Stimulated activated CD8-positive, alpha-beta memory T cell treated with anti-CD3 and anti-CD28 coated beads, Interleukin-7, amount 100 ng/mL, for 48 hours (primary cell): ENCODE results near the gene PTX3.

ENCODE experiments used
- DNase-seq, 2 donors: peaks; one replicate each; pipeline ENCODE4 v3.0.0-alpha.2; 2020; ENCODE audit warnings: low read depth in 1 of 2; ENCODE audit errors: extremely low read depth in 1 of 2

PTX3 gene

DNA sequence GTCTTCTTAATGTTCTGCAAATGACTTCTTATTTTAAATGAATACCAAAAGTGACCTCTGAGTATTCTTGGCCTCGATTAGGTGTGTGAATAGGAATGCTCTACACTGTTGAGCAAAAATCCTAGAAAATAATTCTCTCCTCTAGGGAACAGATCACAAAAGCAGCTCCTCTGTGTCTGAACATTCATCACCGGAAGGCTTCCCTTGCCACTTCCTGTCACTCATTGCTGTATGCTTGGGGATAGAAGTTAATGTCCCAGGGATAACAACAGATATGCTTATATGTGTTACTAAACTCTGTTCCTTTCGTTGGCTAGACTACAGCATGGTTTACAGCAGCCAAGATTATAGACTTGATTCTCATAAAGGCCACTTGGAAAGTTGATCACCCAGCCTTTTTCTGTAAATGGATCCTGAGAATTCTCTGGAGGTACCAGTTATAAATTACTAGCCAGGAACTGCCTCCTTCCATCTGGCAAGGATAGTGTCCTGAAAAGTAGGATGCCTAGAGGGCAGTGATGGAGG is 16.0 kb upstream of the PTX3 start:
- no peak for DNase-seq

DNA sequence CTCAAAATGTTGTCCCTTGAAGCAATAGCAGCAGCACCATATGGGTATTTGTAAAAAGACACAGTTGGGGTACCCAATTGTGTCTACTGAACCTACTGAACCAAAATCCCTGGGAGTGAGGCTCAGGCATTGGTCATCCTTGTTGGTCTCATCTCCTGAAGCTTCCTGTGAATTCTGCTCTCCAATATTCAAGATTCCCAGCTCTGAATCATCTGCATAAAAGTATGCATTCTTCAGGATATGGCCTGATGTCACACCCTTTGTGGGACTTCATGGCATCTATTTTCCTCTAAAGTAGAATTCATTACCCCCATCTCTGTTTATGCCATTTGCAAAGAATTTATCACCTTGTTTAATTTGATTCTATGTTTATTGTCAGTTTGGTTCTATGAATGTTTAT is 13.3 kb upstream of the PTX3 start:
- DNase-seq = no peak

DNA sequence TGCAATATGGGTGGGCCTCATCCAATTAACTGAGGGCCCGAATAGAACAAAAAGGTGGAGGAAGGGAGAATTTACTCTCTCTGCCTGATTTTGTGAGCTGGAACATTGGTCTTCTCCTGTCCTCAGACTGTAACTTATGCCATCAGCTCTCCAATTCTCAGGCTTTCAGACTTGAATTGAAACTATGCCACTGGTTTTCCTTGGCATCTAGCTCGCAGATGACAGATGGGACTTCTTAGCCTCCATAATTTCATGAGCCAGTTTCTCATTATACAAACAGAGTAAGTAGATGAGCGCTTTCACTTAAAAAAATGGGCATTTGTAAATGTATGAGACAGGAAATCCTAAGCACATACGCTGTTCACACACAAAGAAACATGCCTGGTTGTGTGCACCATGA is 8.7 kb upstream of the PTX3 start:
- DNase-seq = no peak

DNA sequence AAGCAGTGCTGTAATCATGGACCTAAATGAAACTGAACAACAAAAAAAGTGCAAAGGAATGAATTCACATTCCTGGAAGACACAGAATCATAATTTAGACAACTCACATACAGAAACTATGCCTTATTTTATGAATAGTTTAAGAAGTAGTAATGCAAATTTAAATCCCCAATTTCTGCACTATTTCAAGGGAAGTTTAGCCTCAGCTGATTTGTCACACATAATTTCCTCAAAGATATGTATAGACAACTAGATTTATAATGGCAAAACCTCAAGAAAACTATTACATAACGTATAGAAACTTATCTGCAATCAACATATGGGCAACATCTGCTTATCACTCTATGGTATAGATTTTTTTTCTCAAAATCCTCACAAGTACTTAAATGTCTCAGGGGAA is 7.8 kb upstream of the PTX3 start:
- no peak for DNase-seq

DNA sequence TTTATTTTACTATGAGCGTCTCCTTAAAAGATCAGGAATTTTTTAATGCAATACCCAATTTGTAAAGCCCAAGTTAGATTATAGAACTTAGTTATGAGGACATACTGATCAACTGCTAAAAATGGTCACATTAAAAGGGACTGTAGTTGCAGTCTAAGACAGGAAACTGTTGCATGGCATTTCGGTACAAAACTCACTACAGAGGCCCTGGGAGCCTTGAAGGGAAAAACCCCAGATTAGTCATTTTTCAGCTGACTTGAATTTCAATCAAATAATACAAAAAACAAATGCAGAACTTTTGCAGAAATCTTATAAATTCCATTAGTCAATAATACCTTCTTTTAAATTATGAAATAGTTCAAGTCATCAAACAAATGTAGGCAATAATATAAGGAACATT is 6.9 kb upstream of the PTX3 start:
- no peak for DNase-seq

DNA sequence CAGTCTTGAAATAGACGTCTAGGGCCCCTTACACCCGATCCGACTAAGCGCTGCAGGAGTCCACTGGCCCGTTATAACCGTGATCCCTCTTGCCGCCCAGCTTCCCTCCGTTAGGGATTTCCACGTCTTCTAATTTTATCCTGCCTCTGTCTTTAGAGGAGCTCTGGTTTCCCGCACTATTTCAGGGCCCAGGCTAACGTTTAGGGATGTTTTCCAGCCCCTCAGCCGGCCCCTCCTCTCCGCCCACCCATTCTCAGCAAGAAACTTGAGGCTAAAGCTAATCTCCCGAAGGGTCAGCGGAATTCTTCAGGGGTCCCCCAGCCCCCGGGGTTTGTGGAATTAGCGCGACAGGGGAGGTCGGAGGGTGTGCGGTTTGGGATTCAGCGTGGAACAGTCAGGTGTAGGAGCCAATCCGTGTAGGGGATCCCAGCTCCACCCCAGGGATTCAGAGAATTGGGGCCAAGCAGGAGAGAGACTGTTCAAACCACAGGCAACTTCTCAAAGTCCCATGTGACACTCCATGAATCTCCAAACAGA is 1.6 kb downstream of the PTX3 start:
- no peak for DNase-seq

DNA sequence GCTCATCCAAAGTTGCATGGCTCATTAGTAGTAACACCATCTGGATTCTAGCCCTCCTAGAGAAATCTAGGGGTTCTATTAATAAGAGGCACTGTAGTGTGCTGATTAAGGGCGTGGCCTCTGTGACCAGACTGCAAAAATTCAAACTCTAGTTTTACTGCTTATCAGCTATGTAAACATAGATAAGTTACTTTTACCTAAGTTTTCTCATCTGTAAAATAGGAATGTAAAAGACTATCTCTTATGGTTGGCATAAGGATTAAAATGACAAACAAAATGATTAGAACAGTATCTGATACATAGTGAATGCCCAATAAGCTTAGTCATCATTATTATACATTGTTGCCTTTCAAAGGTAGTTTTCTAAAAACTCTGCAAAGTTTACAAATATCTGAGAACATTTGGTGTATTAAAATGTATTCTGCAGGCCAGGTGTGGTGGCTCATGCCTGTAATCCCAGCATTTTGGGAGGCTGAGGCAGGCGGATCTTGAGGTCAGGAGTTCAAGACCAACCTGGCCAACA is 4.5 kb downstream of the PTX3 start:
- DNase-seq = no peak

DNA sequence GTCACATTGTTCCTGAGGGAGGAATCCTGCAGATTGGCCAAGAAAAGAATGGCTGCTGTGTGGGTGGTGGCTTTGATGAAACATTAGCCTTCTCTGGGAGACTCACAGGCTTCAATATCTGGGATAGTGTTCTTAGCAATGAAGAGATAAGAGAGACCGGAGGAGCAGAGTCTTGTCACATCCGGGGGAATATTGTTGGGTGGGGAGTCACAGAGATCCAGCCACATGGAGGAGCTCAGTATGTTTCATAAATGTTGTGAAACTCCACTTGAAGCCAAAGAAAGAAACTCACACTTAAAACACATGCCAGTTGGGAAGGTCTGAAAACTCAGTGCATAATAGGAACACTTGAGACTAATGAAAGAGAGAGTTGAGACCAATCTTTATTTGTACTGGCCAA is 6.1 kb downstream of the PTX3 start:
- no peak for DNase-seq

DNA sequence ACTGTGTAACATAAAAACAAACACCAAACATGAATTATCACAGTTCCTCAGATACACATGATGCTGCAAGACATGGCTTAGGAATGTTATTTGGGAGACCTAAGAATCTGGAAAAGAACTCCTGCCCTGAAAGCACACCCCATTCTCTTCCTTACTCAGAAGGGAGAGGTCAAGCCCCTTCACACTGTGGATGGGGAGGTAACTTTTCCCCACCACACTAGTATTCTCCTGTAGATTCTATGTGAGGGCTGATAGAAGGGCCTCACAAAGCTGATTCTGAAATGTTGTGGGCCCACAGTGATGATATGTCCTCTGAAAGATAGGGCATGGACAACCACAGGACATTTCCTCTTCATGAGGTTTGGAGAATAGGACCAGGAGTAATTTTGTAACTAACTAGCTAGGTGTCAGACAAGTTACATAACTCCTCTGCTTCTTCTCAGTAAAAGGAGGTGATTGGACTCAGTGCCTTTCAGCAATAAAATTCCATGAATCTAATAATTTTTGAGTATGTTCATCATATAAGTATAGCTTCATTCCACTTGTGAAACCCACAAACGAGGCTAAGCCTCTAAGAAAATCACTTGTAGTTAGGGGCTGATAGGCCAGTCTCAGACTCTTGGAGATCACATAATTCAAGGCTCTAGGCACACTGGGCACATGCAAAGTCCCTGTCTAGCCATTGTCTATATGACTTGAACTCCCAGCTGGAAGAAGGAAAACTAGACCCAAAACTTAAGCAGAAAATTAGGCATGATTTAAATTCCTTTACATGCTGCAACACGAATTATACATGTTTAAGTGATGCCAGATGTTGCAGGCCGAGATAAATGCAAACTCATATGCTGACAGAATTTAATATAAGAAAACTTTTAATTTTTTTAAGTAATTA is 7.5 kb downstream of the PTX3 start:
- no peak for DNase-seq

DNA sequence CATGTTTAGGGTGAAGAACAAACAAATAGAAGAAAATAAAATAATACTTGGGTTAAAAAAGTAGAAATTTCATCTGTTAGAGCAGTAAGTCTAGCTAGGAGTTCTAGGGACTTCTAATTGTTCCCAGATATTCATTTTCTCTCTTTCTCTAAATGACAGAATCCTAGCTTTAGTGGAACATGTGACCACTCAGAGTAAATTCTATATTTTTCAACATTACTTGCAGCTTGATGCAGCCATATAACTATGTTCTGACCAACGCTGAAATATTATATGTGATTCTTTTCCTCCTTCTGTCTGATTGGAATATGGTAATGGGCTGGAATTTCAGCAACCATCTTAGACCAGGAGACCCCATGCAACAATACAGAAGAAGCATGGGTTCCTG is 8.1 kb downstream of the PTX3 start:
- DNase-seq = no peak

DNA sequence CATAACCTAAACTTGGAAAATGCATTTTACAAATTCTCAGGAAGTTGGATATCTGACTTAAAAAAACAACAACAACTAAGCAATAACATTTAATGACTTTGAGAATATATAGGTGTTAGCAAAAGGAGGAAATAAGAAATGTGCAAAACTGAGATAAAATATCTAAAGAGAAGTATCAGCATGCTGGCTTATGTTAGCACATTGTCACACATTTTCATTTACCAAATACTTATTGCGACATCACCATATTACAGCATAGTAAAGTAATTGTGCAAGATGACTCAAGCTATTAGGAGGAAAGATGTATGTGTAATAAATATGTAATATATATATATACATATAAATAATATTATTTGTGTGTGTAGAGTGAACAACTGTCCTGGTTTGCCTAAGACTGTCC is 9.2 kb downstream of the PTX3 start:
- DNase-seq = no peak

DNA sequence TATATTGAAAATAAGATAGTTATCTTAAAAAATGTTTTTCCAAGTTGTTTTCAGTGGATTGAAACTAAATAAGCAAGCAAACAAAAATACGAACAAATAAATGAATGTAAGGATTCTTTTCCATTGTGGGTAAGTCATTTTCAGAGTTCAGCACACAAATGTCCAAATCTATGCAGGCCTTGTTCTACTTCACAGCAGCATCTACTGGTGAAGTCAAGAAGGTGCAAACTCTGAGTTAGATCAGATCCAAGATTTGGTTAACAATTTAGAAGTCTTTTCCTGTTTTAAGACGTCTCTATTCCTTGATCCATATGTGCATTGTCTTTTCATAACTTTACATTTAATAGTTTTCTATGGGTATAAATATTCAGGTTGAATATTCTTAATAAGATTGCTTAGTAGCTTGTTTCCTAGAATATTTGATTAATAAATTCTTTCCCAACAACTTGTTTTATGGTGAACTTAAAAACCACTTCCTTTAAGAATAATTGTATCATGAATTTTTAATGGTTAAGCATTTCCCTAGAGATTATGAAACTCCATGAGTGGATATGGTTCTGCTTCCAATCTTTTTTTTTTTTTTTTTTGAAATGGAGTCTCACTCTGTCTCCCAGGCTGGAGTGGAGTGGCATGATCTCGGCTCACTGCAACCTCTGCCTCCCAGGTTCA is 10.5 kb downstream of the PTX3 start:
- DNase-seq = no peak

DNA sequence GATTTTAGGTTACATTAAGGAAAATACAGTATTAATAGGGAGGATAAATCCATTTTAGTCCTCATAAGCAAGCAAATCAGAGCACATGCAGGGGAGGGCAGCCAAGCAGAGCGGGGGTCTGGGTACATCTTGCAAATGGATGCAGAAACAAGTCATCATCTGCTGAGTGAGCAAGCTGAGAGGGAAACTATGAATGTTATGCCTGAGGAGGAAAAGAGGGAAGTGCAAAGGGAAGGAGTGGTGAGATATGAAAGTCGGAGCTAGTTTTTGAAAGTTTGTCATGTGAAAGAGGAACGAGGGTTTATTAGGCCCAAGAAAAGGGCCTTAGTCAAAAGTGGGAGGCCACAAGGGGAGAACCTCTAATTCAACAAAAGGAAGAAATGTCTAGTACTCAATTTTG is 15.4 kb downstream of the PTX3 start:
- no peak for DNase-seq

DNA sequence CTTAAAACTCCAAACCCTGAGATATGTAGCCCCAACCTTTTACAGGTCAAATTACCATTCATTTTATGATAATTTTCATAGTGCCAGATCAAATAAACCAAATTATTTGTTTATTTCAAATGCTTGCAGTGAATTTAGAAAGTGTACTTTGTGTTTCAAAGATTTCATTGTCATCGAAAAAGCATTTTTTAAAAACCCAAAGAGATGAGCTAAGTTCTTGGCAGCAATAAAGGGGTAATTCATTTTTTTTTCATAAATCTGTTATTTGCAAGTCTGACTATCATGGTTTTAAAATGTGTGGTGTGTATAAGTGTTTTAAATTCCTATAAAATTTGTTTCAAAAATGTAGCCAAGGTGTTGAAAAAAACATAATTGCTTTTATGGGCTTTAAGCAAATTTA is 17.2 kb downstream of the PTX3 start:
- DNase-seq = no peak

DNA sequence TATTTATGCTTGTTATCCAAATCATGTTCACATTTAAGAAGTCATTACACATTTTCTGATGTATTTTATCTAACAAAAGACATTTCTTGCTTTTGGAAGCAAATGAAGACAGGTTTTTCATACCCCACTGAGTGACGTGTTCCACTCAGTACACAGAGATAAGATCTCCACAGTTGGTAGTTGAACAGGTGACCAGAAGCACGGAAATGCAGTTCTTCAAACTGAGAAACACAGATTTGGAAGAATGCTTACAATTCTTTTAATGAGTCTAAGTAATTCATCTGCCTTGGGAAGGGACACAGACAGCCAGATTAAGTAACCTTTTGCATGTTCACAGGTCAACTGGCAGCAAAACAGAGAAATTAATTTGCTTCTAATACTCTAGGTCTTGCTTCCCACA is 23.1 kb downstream of the PTX3 start:
- no peak for DNase-seq

DNA sequence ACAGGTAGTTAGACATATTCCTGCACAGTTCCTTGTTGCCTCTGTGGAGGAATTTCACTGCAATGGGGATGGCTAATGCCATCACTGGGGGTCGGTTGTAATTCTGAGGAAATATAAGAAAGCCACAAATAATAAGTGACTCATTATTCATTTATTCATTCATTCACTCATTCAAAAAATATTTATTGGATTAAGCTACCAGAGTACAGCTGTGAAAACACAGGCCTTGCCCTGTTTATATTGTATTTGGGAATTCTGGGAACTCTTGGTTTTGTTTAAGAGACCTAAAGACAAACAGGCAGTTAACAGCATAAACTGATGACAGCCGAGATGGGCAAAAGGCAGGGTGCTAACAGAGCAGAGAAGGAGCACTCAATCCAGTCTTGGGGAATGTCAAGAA is 23.6 kb downstream of the PTX3 start:
- no peak for DNase-seq

DNA sequence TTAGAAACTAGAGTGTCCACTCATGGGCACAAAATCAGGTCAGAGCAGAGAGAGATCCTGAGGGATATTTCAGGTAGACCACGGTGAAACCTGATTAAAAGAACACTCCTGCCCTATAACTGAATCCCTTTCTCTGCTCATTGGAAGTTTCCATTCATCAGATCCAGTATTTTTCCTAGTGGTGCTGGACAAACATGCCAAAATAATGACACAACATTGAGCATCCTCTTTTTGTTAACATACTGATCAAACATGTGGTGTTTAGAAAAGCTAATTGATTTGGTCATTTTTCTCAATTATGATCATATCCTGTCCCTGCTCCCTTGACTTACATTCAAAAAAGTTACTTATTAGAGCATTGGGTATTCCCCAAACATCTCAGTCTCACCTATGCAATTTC is 27.2 kb downstream of the PTX3 start:
- DNase-seq = no peak

DNA sequence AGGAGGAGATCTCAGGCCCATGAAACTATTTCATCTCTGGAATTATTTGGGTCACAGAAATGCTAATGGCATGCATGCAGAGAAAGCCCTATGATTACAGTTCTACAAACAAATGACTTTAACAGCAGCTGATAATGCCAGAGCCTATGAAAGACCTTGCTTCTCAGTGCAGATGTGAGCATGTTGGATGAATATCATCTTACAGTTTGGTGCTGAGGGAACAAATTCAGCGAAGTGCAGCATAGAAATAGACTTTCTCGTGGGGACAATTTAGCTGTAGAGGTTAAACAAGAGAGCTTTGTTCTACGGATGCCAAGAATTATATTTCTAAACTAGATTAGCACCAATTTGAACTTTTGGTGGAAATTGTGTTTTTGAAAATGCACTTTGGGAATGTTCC is 27.7 kb downstream of the PTX3 start:
- DNase-seq = no peak

DNA sequence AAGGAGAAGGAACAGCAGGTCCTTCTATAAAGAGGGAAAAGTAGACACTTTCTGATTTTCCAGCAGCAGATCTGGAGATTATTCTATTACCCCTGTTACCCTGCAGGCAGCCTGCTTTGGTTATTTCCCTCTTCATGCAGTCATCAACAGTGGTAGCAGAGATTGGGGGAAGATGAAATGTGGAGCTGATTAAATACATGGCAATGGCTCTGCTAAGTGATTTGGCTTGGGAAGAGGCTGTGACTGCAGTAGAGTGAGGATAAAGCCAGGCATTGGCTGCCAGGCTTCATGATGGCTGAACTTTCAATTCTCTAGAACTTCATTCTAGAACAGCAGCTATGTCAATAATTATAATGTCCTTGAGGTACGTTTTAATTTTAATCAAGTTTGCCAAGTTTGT is 29.1 kb downstream of the PTX3 start:
- no peak for DNase-seq

DNA sequence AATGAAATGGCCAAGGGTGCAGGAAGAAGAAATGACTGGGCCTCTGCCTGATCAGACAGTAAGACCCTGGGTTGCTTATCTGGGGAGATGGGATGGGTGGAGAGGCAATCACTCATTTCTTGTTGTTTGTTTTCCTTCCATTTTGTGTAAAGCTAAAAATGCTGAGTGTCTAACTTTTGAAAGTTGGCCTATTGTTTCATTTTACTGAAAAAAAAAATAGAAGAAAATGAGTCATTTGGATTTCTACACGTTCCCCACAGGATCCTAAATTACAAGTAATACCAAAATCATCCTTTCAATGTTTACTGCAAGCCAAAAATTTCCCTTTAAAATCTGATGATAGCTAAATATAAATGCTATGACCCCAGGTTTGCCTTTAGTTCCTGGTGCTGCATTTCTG is 30.6 kb downstream of the PTX3 start:
- no peak for DNase-seq

DNA sequence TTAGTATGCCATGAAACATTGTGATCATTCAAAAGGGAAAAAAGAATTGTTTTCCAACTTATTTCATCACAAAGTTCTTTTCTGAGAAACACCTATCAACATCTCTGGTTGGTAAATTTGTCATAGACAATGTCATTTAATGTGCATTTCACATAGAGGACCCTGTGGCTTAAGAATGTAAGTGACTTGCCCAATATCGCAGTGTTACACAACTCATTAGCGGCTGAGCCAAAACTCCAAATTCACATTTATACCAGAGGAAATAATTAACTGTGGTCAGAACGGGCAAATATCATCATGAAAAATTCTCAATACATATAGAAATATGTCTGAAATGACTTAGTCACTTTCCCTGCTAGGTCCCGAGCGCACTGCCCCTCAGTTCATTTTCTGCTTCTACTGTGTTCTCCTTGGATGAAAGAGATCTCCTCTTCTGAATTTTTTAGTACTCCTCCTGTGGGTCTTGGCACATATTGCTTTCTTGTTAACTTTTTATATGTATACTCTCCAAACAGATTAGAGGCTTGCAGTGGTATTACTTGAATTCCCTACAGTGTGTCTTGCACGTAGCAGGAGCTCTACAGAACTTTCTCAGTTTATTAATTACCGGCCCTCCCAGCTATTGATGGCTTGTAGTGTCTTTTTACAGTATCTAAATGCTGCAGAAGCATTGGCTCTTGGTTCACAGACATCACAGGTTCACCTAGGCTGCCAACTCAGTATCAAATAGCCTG is 33.1 kb downstream of the PTX3 start:
- DNase-seq = no peak
